ENCODE data around the gene FOXRED1.

The FOXRED1 gene

DNA sequence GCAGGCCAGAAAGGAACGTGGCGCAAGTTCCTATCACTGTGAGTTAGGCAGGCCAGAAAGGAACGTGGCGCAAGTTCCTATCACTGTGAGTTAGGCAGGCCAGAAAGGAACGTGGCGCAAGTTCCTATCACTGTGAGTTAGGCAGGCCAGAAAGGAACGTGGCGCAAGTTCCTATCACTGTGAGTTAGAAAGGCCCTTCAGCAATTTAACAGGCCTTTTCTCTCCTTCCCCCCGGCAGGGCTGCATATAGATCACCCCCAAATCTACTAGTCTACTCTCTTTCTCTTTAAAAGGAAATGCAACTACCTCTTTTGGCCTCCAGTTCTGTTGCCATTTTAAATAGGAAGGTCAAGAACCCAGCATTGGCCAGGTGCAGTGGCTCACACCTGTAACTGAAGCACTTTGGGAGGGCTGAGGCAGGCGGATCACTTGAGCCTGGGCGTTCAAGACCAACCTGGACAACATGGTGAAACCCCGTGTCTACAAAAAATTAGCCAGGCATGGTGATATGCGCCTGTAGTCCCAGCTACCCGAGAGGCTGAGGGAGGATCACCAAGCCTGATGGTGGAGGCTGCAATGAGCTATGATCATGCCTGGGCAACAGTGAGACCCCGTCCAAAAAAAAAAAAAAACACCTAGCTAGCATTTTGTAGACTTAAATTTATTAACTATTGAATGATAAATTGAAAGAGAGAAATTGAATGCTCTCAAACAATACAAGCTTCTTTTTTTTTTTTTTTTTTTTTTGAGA, 42.4 kb upstream of the FOXRED1 start:
- TF ChIP-seq, protein P1, sequence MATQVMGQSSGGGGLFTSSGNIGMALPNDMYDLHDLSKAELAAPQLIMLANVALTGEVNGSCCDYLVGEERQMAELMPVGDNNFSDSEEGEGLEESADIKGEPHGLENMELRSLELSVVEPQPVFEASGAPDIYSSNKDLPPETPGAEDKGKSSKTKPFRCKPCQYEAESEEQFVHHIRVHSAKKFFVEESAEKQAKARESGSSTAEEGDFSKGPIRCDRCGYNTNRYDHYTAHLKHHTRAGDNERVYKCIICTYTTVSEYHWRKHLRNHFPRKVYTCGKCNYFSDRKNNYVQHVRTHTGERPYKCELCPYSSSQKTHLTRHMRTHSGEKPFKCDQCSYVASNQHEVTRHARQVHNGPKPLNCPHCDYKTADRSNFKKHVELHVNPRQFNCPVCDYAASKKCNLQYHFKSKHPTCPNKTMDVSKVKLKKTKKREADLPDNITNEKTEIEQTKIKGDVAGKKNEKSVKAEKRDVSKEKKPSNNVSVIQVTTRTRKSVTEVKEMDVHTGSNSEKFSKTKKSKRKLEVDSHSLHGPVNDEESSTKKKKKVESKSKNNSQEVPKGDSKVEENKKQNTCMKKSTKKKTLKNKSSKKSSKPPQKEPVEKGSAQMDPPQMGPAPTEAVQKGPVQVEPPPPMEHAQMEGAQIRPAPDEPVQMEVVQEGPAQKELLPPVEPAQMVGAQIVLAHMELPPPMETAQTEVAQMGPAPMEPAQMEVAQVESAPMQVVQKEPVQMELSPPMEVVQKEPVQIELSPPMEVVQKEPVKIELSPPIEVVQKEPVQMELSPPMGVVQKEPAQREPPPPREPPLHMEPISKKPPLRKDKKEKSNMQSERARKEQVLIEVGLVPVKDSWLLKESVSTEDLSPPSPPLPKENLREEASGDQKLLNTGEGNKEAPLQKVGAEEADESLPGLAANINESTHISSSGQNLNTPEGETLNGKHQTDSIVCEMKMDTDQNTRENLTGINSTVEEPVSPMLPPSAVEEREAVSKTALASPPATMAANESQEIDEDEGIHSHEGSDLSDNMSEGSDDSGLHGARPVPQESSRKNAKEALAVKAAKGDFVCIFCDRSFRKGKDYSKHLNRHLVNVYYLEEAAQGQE (IDR thresholded peaks at IDR 0.05; ENCODE audit: insufficient read depth in 1 of 2, low read depth in 2 of 2, low read length in 2 of 2) = no peak
- no peak for TF ChIP-seq SIN3A (IDR thresholded peaks at IDR 0.05; ENCODE audit: borderline replicate concordance, insufficient read depth, low read length)
- no peak for TF ChIP-seq POLR2AphosphoS5 (IDR thresholded peaks at IDR 0.05; ENCODE audit: low read depth, low read length)
- no peak for TF ChIP-seq TAF1 (IDR thresholded peaks at IDR 0.05; ENCODE audit: borderline replicate concordance, insufficient read depth, low read length)
- no peak for TF ChIP-seq FOXP2 (optimal IDR thresholded peaks at IDR 0.05; ENCODE audit: borderline replicate concordance, extremely low read depth, extremely low read length, insufficient read depth)

DNA sequence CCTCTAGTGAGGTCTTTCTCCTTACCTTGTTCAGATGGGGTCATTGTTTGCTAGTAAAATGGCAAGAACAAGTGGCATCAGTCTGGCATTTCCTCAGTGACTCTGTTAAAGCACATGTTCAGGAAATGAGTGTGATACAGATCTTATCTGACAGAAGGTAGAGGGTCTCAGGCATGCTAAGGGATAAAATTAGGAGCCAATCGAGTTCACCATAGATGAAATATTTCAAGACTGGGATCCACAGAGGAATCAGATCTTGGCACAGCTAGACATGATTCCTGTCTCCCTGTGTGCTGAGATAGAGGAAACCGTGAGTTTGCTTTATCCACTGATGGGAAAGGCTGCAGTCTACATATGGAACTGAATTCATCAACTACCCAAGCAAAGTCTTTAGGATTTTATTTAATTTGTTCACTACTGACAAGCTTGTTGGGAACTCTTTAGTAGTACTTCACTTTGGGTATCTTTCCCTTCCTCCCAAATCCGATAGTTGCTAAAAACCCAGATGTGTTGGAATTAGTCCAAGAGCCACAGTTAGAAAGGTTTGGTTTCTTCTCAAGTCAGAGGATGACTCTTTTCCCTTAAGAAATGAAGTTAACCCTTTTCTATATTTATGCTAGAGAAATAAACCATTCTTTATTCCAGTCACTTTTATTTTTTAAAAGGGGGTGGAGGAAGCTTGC, 39.0 kb upstream of the FOXRED1 start:
- TF ChIP-seq FOXP2 (optimal IDR thresholded peaks at IDR 0.05; ENCODE audit: borderline replicate concordance, extremely low read depth, extremely low read length, insufficient read depth) (no peak), POLR2AphosphoS5 (IDR thresholded peaks at IDR 0.05; ENCODE audit: low read depth, low read length) (no peak), TAF1 (IDR thresholded peaks at IDR 0.05; ENCODE audit: borderline replicate concordance, insufficient read depth, low read length) (no peak), SIN3A (IDR thresholded peaks at IDR 0.05; ENCODE audit: borderline replicate concordance, insufficient read depth, low read length) (no peak)
- TF ChIP-seq, protein P1 (IDR thresholded peaks at IDR 0.05; ENCODE audit: insufficient read depth in 1 of 2, low read depth in 2 of 2, low read length in 2 of 2) = no peak

- TF ChIP-seq, protein P1 (IDR thresholded peaks at IDR 0.05; ENCODE audit: insufficient read depth in 1 of 2, low read depth in 2 of 2, low read length in 2 of 2) = no peak
Observed at GRCh38 chr11:126231725-126232459, 37.1 kb upstream of the FOXRED1 start.

DNA sequence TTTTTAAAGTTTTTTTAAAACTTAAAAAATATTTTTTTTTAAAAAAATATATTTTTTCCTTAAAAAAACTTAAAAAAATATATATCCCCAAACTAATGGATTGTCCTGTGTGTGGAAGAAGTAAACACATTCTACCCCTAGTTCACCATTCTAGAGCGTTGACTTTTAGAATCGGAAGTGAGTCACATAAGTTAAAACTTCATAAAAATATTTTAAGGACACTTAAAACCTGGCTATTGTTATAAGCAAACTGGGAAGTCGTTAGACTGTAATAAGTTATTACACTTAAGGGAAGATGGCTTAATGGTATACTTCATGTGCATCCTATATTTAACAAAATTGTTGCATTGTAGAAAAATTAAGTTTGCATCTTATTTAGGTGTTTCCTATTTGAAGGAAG, 36.3 kb upstream of the FOXRED1 start:
- TF ChIP-seq POLR2AphosphoS5 (IDR thresholded peaks at IDR 0.05; ENCODE audit: low read depth, low read length) (no peak), FOXP2 (optimal IDR thresholded peaks at IDR 0.05; ENCODE audit: borderline replicate concordance, extremely low read depth, extremely low read length, insufficient read depth) (no peak), TAF1 (IDR thresholded peaks at IDR 0.05; ENCODE audit: borderline replicate concordance, insufficient read depth, low read length) (no peak), SIN3A (IDR thresholded peaks at IDR 0.05; ENCODE audit: borderline replicate concordance, insufficient read depth, low read length) (no peak)
- TF ChIP-seq, protein P1 (IDR thresholded peaks at IDR 0.05; ENCODE audit: insufficient read depth in 1 of 2, low read depth in 2 of 2, low read length in 2 of 2) = no peak
